Caco-2 (cell line): ENCODE data around the gene PPP2R5D. TPM values are rescaled to one million over a fixed set of nuclear protein-coding genes. Genes with fewer than 3 reads are reported as not detected.

Source experiments
- BruUV-seq: library from RNA; stranded (reverse); fragments of 400-500 nt; replicated peaks from 2 replicates; lab custom pipeline; 2021; lab: Mats Ljungman, UMichigan
- CTCF ChIA-PET: fragments of 300-600 bp; sonication (Branson Sonifier 250); formaldehyde crosslinking; loops from one replicate; lab custom pipeline; 2022; ENCODE audit warnings: antibody characterized with exemption; lab: Charles Lee
- POLR2A ChIA-PET: fragments of 300-600 bp; sonication (Branson Sonifier 250); formaldehyde crosslinking; loops from one replicate; lab custom pipeline; 2022; ENCODE audit warnings: antibody characterized with exemption; lab: Charles Lee
- DNase-seq, 2 experiments: peaks; one replicate each; pipeline versions ENCODE4 v3.0.0 to v3.0.0-alpha.2; 2020 to 2022
- H3K27me3 ChIP-seq: replicated peaks from 2 replicates; pipeline ENCODE4 v1.6.0; 2011; ENCODE audit warnings: low read length; ENCODE audit not compliant: control insufficient read depth, insufficient read depth
- H3K36me3 ChIP-seq: 2 replicates; pipeline ENCODE4 v1.5.1; 2011; ENCODE audit warnings: low read length; ENCODE audit not compliant: control insufficient read depth, insufficient read depth
- H3K4me1 ChIP-seq: fragments of 250-450 bp; sonication (Bioruptor Pico); 2 replicates; pipeline ENCODE4 v1.5.1; 2020; ENCODE audit warnings: mild to moderate bottlenecking
- H3K4me3 ChIP-seq: 2 replicates; pipeline ENCODE4 v1.5.1; 2011; ENCODE audit warnings: low read depth, mild to moderate bottlenecking, control low read depth, low read length
- H3K9me3 ChIP-seq: fragments of 250-450 bp; sonication (Bioruptor Pico); 2 replicates; pipeline ENCODE4 v1.5.1; 2020; ENCODE audit warnings: mild to moderate bottlenecking, moderate library complexity
- H3K27ac Mint-ChIP-seq: one replicate; pipeline ENCODE4 v1.8.0; 2022; ENCODE audit warnings: mixed read lengths; ENCODE audit not compliant: unreplicated experiment
- H3K27me3 Mint-ChIP-seq: one replicate; pipeline ENCODE4 v1.8.0; 2022; ENCODE audit warnings: mixed read lengths; ENCODE audit not compliant: insufficient read depth, unreplicated experiment
- H3K36me3 Mint-ChIP-seq: one replicate; pipeline ENCODE4 v1.8.0; 2022; ENCODE audit warnings: mild to moderate bottlenecking, mixed read lengths; ENCODE audit not compliant: insufficient read depth, unreplicated experiment
- H3K4me1 Mint-ChIP-seq: one replicate; pipeline ENCODE4 v1.8.0; 2022; ENCODE audit warnings: low read depth, mixed read lengths; ENCODE audit not compliant: unreplicated experiment
- H3K4me3 Mint-ChIP-seq: one replicate; pipeline ENCODE4 v1.8.0; 2022; ENCODE audit warnings: mild to moderate bottlenecking, moderate library complexity, mixed read lengths; ENCODE audit not compliant: unreplicated experiment
- H3K9me3 Mint-ChIP-seq: one replicate; pipeline ENCODE4 v1.8.0; 2022; ENCODE audit warnings: mixed read lengths; ENCODE audit not compliant: unreplicated experiment
- CTCF ChIP-seq, 2 experiments: fragments of 200-600 bp in 1 of 2; IDR thresholded peaks; 1 replicate in 1 of 2; 2 replicates in 1 of 2; pipeline versions ENCODE4 v1.5.1 to v1.8.0; 2011 to 2022; ENCODE audit warnings: antibody characterized with exemption in 1 of 2, control low read depth in 1 of 2, inconsistent platforms in 1 of 2, low read depth in 1 of 2, low read length in 1 of 2, mild to moderate bottlenecking in 1 of 2, moderate library complexity in 1 of 2; ENCODE audit not compliant: insufficient read depth in 1 of 2, severe bottlenecking in 1 of 2, unreplicated experiment in 1 of 2
- intact Hi-C: fragments of 100-400 bp; cut with micrococcal nuclease; formaldehyde crosslinking; loops from one replicate; pipeline ENCODE4 v1.10.0; 2022; ENCODE audit not compliant: unreplicated experiment
- total RNA-seq: library from RNA; stranded (reverse); gene quantifications from 2 replicates; pipeline ENCODE4 v1.2.3, GENCODE V29; 2022

The PPP2R5D gene
- total RNA-seq, 1 experiment from 2014 or later, result 45.0 TPM

GRCh38 chr6:42968783-42969182 is 15.6 kb upstream of the PPP2R5D start:
- H3K36me3 Mint-ChIP-seq, result peaks cover 6% of the 10 kb centered on the region
- DNase-seq, result no peak
- no peak overlapping the region for H3K4me3 ChIP-seq
- intact Hi-C loops, result no loop called here
- TF ChIP-seq CTCF (IDR thresholded peaks at IDR 0.05; ENCODE audit: insufficient read depth in 1 of 2, low read depth in 1 of 2, low read length in 1 of 2, severe bottlenecking in 1 of 2, unreplicated experiment in 1 of 2), result no peak
- no peak overlapping the region for H3K4me3 Mint-ChIP-seq
- H3K4me1 ChIP-seq, result 0 out of 2 replicates have a peak, but pooled peaks cover 6% of the 10 kb centered on the region
- BruUV-seq, result no TSS peak
- ChIA-PET POLR2A (no interaction called here), CTCF (no interaction called here)
- H3K4me1 Mint-ChIP-seq, result peaks cover 4% of the 10 kb centered on the region
- H3K9me3 Mint-ChIP-seq, result no peaks in the 10 kb centered on the region
- no peaks in the 10 kb centered on the region for H3K36me3 ChIP-seq
- no peaks in the 10 kb centered on the region for H3K27me3 ChIP-seq
- H3K27ac Mint-ChIP-seq, result peak overlapping the region; percentile 13
- no peaks in the 10 kb centered on the region for H3K9me3 ChIP-seq
- no peaks in the 10 kb centered on the region for H3K27me3 Mint-ChIP-seq

DNA sequence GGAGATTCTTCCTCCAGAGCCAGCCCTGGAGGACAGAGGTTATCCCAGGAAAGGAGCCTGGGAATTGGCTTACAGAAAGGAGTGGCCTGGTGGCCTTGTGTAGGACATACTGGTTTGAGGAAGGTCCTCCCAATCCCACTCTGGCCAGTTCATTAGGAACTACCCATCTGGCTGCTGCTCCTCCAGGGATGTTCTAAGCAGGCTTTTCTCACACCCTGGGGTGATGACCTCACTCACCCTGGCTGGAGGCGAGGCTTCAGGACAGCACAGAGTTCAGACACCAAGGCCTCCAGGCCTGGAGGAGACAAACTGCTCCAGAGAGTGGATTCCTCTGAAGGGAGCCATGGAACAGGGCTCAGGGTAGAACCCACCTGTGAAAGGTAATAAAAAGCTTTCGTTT is 14.9 kb upstream of the PPP2R5D start:
- H3K9me3 ChIP-seq, result no peaks in the 10 kb centered on the region
- no peak overlapping the region for H3K4me3 ChIP-seq
- no peak overlapping the region for H3K4me3 Mint-ChIP-seq
- 0 out of 2 replicates have a peak, but pooled peaks cover 6% of the 10 kb centered on the region for H3K4me1 ChIP-seq
- no peak overlapping the region for H3K27ac Mint-ChIP-seq
- BruUV-seq, result no TSS peak
- no peaks in the 10 kb centered on the region for H3K27me3 ChIP-seq
- H3K4me1 Mint-ChIP-seq, result peaks cover 4% of the 10 kb centered on the region
- intact Hi-C loops, result no loop called here
- POLR2A ChIA-PET, result interaction anchor here (1.0 kb wide), 1 partner anchor 15 kb away, joined by 4 read pairs; the partner anchor contains the start of gene PPP2R5D
- no peak for DNase-seq
- no peaks in the 10 kb centered on the region for H3K36me3 ChIP-seq
- no peaks in the 10 kb centered on the region for H3K9me3 Mint-ChIP-seq
- H3K27me3 Mint-ChIP-seq, result no peaks in the 10 kb centered on the region
- peaks cover 6% of the 10 kb centered on the region for H3K36me3 Mint-ChIP-seq
- CTCF ChIA-PET, result no interaction called here
- no peak for TF ChIP-seq CTCF (IDR thresholded peaks at IDR 0.05; ENCODE audit: insufficient read depth in 1 of 2, low read depth in 1 of 2, low read length in 1 of 2, severe bottlenecking in 1 of 2, unreplicated experiment in 1 of 2)

DNA sequence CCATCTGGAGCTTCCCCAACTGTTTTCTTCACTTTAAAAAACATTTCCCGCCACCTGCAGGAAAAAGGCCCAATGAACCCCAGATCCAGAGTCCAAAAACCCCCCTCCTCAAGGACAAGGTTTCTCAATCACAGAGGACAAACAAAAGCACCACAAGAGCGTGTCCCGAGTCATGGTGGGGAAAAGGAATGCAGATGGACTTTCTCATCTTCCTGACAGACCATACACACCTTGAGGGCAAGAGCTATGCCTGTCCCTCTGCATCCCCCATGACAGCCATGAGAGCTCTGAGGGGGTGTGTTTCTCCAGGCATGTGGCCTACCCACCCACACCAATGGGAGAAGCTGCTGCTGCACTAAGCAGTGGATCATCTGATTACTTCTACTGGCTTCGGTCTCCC is 14.4 kb upstream of the PPP2R5D start:
- Histone ChIP-seq H3K9me3 (no peaks in the 10 kb centered on the region), H3K4me3 (no peak overlapping the region), H3K4me1 (0 out of 2 replicates have a peak, but pooled peaks cover 6% of the 10 kb centered on the region), H3K27me3 (no peaks in the 10 kb centered on the region), H3K36me3 (no peaks in the 10 kb centered on the region)
- CTCF ChIA-PET, result interaction anchor here (0.6 kb wide), 1 partner anchor 23 kb away, joined by 3 read pairs; no protein-coding TSS in a partner anchor
- POLR2A ChIA-PET, result interaction anchor here (1.0 kb wide), 1 partner anchor 14 kb away, joined by 4 read pairs; the partner anchor contains the start of gene PPP2R5D
- Mint-ChIP-seq H3K4me3 (no peak overlapping the region), H3K27ac (no peak overlapping the region), H3K36me3 (peaks cover 6% of the 10 kb centered on the region), H3K27me3 (no peaks in the 10 kb centered on the region), H3K9me3 (no peaks in the 10 kb centered on the region), H3K4me1 (peaks cover 4% of the 10 kb centered on the region)
- TF ChIP-seq CTCF (IDR thresholded peaks at IDR 0.05; ENCODE audit: insufficient read depth in 1 of 2, low read depth in 1 of 2, low read length in 1 of 2, severe bottlenecking in 1 of 2, unreplicated experiment in 1 of 2), result no peak
- intact Hi-C loops, result no loop called here
- DNase-seq, result no peak
- BruUV-seq, result no TSS peak
